ENCODE results near the gene COL11A2. TPM values are rescaled to one million over a fixed set of nuclear protein-coding genes. Genes with fewer than 3 reads are reported as not detected.
A peak's percentile ranks its signal among the peaks of the same experiment; 100 is the strongest.

The COL11A2 gene
- polyA plus RNA-seq, 1 of the 3 experiments (the other 2 are of a cell fraction): 0.99 TPM

DNA sequence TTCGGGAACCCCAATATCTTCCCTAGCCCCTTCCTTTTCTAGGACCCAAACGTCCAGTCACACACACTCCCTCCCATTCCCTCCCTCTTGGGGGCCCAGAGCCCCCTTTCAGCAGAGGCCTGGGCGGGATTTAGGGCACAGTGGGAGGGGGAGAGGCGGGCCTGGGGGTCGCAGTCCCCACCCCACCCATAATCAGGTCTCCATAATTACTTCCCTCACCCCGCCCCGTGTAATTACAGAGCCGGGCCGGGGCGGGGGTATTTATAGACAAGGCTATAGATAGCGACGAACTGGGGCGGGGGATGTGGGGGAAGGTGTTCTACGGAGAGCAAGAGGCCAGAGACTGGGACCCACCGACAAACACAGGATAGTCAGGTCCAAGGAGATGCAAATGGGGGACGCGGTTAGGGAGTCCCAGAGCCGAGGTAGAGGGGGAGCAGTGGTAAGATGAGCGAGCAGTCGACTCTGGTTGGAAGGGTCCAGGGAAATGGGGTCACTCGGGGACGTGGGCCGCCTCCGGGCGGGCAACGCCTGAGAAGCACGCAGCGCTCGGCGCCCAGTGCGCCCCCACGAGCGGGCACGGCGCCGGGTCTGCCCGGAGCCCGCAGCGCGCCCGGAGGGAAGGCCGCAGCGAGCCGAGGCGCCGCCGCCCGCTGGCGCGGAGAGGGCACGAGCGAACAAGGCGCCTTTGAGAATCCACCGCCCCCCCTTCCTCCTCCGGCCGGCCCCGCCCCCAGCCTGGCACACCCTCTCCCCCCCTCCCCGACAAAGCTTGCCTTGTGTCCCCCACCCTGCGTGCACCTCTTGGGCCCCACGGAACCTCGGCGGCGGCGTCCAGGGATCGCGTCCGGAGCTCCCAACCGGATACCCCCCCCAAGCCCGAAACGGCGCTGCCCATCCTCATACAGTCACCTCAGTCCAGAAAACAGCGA, 670 bp upstream of the COL11A2 start:
- no peaks in the 10 kb centered on the region for H3K27me3 ChIP-seq (ENCODE audit: insufficient read depth)
- 0 out of 2 replicates have a peak overlapping the region, but pooled peaks have one; percentile 29 for H3K4me2 ChIP-seq
- H3K4me1 ChIP-seq (ENCODE audit: control insufficient read depth in 1 of 2, insufficient read depth in 2 of 2, low read depth in 1 of 2, low read length in 1 of 2): peaks cover 0 to 22% of the 10 kb centered on the region in 2 experiments; a peak in 1 of 4 replicates
- H3K27ac ChIP-seq (ENCODE audit: low read depth in 2 of 2, low read length in 1 of 2): no peak overlapping the region
- H3K9ac ChIP-seq: no peak overlapping the region
- H3K4me3 ChIP-seq (ENCODE audit: low read depth in 2 of 2, low read length in 1 of 2): no peak overlapping the region; a peak in 1 of 4 replicates
- peaks cover 10% of the 10 kb centered on the region for H3F3A ChIP-seq (replicated peaks; ENCODE audit: insufficient read depth)
- peaks cover 17 to 38% of the 10 kb centered on the region in 2 experiments for H3K36me3 ChIP-seq (replicated peaks in 1 of 2; ENCODE audit: control insufficient read depth in 1 of 2, insufficient read depth in 2 of 2, low read length in 1 of 2)
- H3K79me2 ChIP-seq (ENCODE audit: insufficient read depth): peaks cover 7% of the 10 kb centered on the region
- H3K9me2 ChIP-seq: no peaks in the 10 kb centered on the region
- peak; percentile 75 for DNase-seq
- H4K20me1 ChIP-seq (ENCODE audit: insufficient read depth): peaks cover 8% of the 10 kb centered on the region
- 44% methylated on average over 31 of the region's 72 CpGs for WGBS (ENCODE audit: low lambda C conversion rate)
- ChIA-PET CTCF (interaction anchor here (0.8 to 1.9 kb wide), 6 partner anchors 15 to 62 kb away, joined by 3 to 10 read pairs (median 4); no protein-coding TSS in a partner anchor), POLR2A (no interaction called here)
- TF ChIP-seq TCF12 (IDR thresholded peaks at IDR 0.05): no peak
- TF ChIP-seq SMC3 (IDR thresholded peaks at IDR 0.05; ENCODE audit: low read depth, low read length): no peak
- no peak for TF ChIP-seq YY1 (IDR thresholded peaks at IDR 0.05; ENCODE audit: low read depth)
- TF ChIP-seq RCOR1 (IDR thresholded peaks at IDR 0.05; ENCODE audit: low read length): no peak
- TF ChIP-seq ZBTB33 (IDR thresholded peaks at IDR 0.05; ENCODE audit: borderline replicate concordance, low read depth): no peak
- H2AFZ ChIP-seq (ENCODE audit: low read depth): no peak overlapping the region
- no peaks in the 10 kb centered on the region for H3K9me3 ChIP-seq

DNA sequence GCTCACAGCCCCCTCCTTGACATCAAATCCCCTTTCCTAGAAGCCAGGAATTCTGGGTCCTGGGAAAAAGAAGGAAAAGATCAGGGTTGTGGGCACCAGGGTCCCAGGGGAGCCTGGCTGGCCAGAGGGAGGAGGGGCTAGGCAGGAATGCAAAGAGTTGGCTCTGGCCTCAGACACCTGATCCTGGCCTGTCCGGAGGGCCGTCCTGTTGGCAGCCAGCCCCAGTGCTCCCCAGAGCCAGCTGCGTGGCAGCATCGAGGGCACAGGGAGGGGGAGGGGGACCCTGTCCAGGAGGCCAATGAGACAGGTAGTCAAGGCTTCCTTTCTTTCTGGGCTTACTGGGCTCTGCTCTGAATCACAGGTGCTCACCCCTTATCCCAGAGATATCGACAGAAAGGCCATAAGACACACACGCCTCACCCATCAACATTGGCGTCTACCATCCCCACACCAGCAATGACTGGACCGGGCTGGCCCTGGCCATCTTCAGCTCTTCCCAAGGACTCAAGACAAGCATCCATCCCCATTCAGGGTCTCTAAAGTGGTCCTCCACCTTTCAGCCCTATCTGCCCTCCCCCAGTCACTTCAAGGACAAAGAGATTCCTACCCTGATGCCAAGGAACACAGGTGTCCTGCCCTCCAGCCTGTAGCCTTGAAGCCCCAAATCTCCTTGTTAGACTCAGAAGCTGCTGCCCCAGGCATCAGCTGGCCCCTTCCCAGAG, 723 bp downstream of the COL11A2 start:
- no peaks in the 10 kb centered on the region for H3K9me2 ChIP-seq

More for the DNA sequence above, 723 bp downstream of the COL11A2 start:
- H3K9ac ChIP-seq: no peak overlapping the region
- H3K4me3 ChIP-seq (ENCODE audit: low read depth in 2 of 2, low read length in 1 of 2): no peak overlapping the region
- 82% methylated on average over 4 of the region's 8 CpGs for WGBS (ENCODE audit: low lambda C conversion rate)
- peaks cover 0 to 21% of the 10 kb centered on the region in 2 experiments; a peak in 1 of 4 replicates for H3K4me1 ChIP-seq (ENCODE audit: control insufficient read depth in 1 of 2, insufficient read depth in 2 of 2, low read depth in 1 of 2, low read length in 1 of 2)
- peak; percentile 48 for DNase-seq
- peaks cover 4% of the 10 kb centered on the region for H3F3A ChIP-seq (replicated peaks; ENCODE audit: insufficient read depth)
- H3K4me2 ChIP-seq: no peak overlapping the region
- TF ChIP-seq TCF12 (IDR thresholded peaks at IDR 0.05) (peak; percentile 7; the same call in 1 of the 2 replicates), CHD2 (IDR thresholded peaks at IDR 0.05; ENCODE audit: low read length, partially characterized antibody) (peak; percentile 11), ZBTB33 (IDR thresholded peaks at IDR 0.05; ENCODE audit: borderline replicate concordance, low read depth) (no peak), RXRA (IDR thresholded peaks at IDR 0.05; ENCODE audit: borderline replicate concordance, low read depth) (no peak), JUND (IDR thresholded peaks at IDR 0.05) (no peak), NFIC (IDR thresholded peaks at IDR 0.05; ENCODE audit: borderline replicate concordance) (peak; percentile 44; the same call in 1 of the 2 replicates)
- H3K36me3 ChIP-seq (replicated peaks in 1 of 2; ENCODE audit: control insufficient read depth in 1 of 2, insufficient read depth in 2 of 2, low read length in 1 of 2): peaks cover 9 to 25% of the 10 kb centered on the region in 2 experiments
- no peak overlapping the region for H2AFZ ChIP-seq (ENCODE audit: low read depth)
- POLR2A ChIA-PET: no interaction called here
- no peaks in the 10 kb centered on the region for H3K79me2 ChIP-seq (ENCODE audit: insufficient read depth)
- H3K27ac ChIP-seq (ENCODE audit: low read depth in 2 of 2, low read length in 1 of 2): no peak overlapping the region; a peak in 1 of 4 replicates
- no peaks in the 10 kb centered on the region for H3K9me3 ChIP-seq
- H4K20me1 ChIP-seq (ENCODE audit: insufficient read depth): no peaks in the 10 kb centered on the region
- CTCF ChIA-PET: interaction anchor here (0.7 to 1.3 kb wide), 5 partner anchors 13 to 61 kb away, joined by 3 to 4 read pairs (median 3); no protein-coding TSS in a partner anchor
- H3K27me3 ChIP-seq (ENCODE audit: insufficient read depth): no peaks in the 10 kb centered on the region

Data from SK-N-SH (cell line).